Neural progenitor cell (in vitro differentiated cells): ENCODE results near the gene AHR.

Experiments used
- EZH2 ChIP-seq: fragments of 200-600 bp; sonication (generic); IDR thresholded peaks from 2 replicates; pipeline ENCODE4 v1.6.1; 2017; ENCODE audit warnings: antibody characterized with exemption, mild to moderate bottlenecking, moderate library complexity
- TF ChIP-seq, protein P1 (sequence below): fragments of 200-600 bp; sonication (generic); IDR thresholded peaks from 2 replicates; pipeline ENCODE4 v1.5.1; 2017; ENCODE audit warnings: antibody characterized with exemption, mild to moderate bottlenecking

DNA sequence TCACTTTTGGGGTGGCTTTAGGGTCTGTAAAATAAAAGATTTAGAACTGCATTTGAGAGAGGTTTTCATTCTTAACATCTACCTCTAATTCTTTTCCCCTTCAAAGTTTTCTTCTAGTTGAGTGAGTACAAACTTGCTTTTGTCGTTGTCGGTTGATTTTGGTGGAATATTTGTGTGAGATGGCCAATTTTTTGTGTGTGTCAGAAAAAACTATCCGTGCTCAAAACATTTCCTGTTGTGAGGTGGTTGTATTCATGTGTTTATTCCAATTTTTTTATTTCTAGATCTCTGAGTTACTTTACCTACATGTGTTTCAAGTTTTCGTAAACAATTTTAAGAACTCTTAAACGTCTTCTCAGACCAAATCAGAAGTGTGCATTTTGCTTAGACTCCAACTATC lies 1.6 kb downstream of the AHR start:
- no peak for TF ChIP-seq EZH2
- TF ChIP-seq, protein P1, sequence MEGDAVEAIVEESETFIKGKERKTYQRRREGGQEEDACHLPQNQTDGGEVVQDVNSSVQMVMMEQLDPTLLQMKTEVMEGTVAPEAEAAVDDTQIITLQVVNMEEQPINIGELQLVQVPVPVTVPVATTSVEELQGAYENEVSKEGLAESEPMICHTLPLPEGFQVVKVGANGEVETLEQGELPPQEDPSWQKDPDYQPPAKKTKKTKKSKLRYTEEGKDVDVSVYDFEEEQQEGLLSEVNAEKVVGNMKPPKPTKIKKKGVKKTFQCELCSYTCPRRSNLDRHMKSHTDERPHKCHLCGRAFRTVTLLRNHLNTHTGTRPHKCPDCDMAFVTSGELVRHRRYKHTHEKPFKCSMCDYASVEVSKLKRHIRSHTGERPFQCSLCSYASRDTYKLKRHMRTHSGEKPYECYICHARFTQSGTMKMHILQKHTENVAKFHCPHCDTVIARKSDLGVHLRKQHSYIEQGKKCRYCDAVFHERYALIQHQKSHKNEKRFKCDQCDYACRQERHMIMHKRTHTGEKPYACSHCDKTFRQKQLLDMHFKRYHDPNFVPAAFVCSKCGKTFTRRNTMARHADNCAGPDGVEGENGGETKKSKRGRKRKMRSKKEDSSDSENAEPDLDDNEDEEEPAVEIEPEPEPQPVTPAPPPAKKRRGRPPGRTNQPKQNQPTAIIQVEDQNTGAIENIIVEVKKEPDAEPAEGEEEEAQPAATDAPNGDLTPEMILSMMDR, result no peak
